ENCODE results near the gene MICU1. TPM values are rescaled to one million over a fixed set of nuclear protein-coding genes. Genes with fewer than 3 reads are reported as not detected.

MICU1 gene
- total RNA-seq, 3 donors from 2014 or later (not counting 1 experiment from before 2014, with no cell fraction given), result 27.9 to 30.9 (median 29.4) TPM

- Mint-ChIP-seq H3K9me3 (no peaks in the 10 kb centered on the region), H3K4me3 (no peak overlapping the region), H3K27ac (no peak overlapping the region), H3K27me3 (ENCODE audit: low read depth in 2 of 2) (no peaks in the 10 kb centered on the region), H3K36me3 (no peaks in the 10 kb centered on the region), H3K4me1 (peaks cover 0 to 6% of the 10 kb centered on the region in 2 donors)
- WGBS (ENCODE audit: insufficient coverage), result no CpG with 5 or more reads among the region's 3 CpGs
- ATAC-seq, result no peak
- no peak for DNase-seq
- Histone ChIP-seq H3K4me1 (ENCODE audit: control insufficient read depth, insufficient read depth, low read length) (no peaks in the 10 kb centered on the region), H3K27ac (ENCODE audit: low read length) (no peak overlapping the region), H3K36me3 (ENCODE audit: control insufficient read depth, insufficient read depth, low read length) (no peaks in the 10 kb centered on the region), H3K4me3 (ENCODE audit: low read length) (no peak overlapping the region), H3K27me3 (ENCODE audit: control insufficient read depth, insufficient read depth, low read length) (no peaks in the 10 kb centered on the region), H3K9me3 (ENCODE audit: control insufficient read depth, insufficient read depth, low read length) (no peaks in the 10 kb centered on the region)
- TF ChIP-seq CTCF (IDR thresholded peaks at IDR 0.05), result no peak
- intact Hi-C loops (cut with micrococcal nuclease), result no loop called here
Observed at GRCh38 chr10:72485701-72486100, 140.2 kb downstream of the MICU1 start.

GRCh38 chr10:72484521-72484920 is 141.4 kb downstream of the MICU1 start:
- Histone ChIP-seq H3K4me1 (ENCODE audit: control insufficient read depth, insufficient read depth, low read length) (no peaks in the 10 kb centered on the region), H3K27ac (ENCODE audit: low read length) (no peak overlapping the region), H3K4me3 (ENCODE audit: low read length) (no peak overlapping the region), H3K9me3 (ENCODE audit: control insufficient read depth, insufficient read depth, low read length) (no peaks in the 10 kb centered on the region), H3K27me3 (ENCODE audit: control insufficient read depth, insufficient read depth, low read length) (no peaks in the 10 kb centered on the region), H3K36me3 (ENCODE audit: control insufficient read depth, insufficient read depth, low read length) (no peaks in the 10 kb centered on the region)
- intact Hi-C loops (cut with micrococcal nuclease), result no loop called here
- Mint-ChIP-seq H3K4me3 (no peak overlapping the region), H3K27ac (no peak overlapping the region), H3K27me3 (ENCODE audit: low read depth in 2 of 2) (no peaks in the 10 kb centered on the region), H3K9me3 (no peaks in the 10 kb centered on the region), H3K36me3 (no peaks in the 10 kb centered on the region), H3K4me1 (peaks cover 0 to 6% of the 10 kb centered on the region in 2 donors)
- 94% methylated on average over 3 of the region's 3 CpGs for WGBS (ENCODE audit: insufficient coverage)
- ATAC-seq (no peak), DNase-seq (no peak)
- TF ChIP-seq CTCF (IDR thresholded peaks at IDR 0.05), result no peak

- Histone ChIP-seq H3K9me3 (ENCODE audit: control insufficient read depth, insufficient read depth, low read length) (no peaks in the 10 kb centered on the region), H3K4me1 (ENCODE audit: control insufficient read depth, insufficient read depth, low read length) (no peaks in the 10 kb centered on the region), H3K27ac (ENCODE audit: low read length) (no peak overlapping the region), H3K36me3 (ENCODE audit: control insufficient read depth, insufficient read depth, low read length) (no peaks in the 10 kb centered on the region), H3K4me3 (ENCODE audit: low read length) (no peak overlapping the region), H3K27me3 (ENCODE audit: control insufficient read depth, insufficient read depth, low read length) (no peaks in the 10 kb centered on the region)
- Mint-ChIP-seq H3K27ac (no peak overlapping the region), H3K4me3 (no peak overlapping the region), H3K9me3 (no peaks in the 10 kb centered on the region), H3K27me3 (ENCODE audit: low read depth in 2 of 2) (no peaks in the 10 kb centered on the region), H3K4me1 (peaks cover 0 to 6% of the 10 kb centered on the region in 2 donors), H3K36me3 (no peaks in the 10 kb centered on the region)
- ATAC-seq (no peak), DNase-seq (no peak)
- WGBS (ENCODE audit: insufficient coverage), result 62% methylated on average over 6 of the region's 6 CpGs
- TF ChIP-seq CTCF (IDR thresholded peaks at IDR 0.05), result no peak
- intact Hi-C loops (cut with micrococcal nuclease), result no loop called here
Observed at GRCh38 chr10:72483471-72483870, 142.4 kb downstream of the MICU1 start.

GRCh38 chr10:72480861-72481260 is 145.0 kb downstream of the MICU1 start:
- H3K27me3 ChIP-seq (ENCODE audit: control insufficient read depth, insufficient read depth, low read length), result no peaks in the 10 kb centered on the region
- intact Hi-C loops (cut with micrococcal nuclease), result no loop called here
- H3K4me1 ChIP-seq (ENCODE audit: control insufficient read depth, insufficient read depth, low read length), result no peaks in the 10 kb centered on the region
- no peaks in the 10 kb centered on the region for H3K9me3 Mint-ChIP-seq
- no peak for DNase-seq
- 98% methylated on average over 2 of the region's 2 CpGs for WGBS (ENCODE audit: insufficient coverage)
- TF ChIP-seq CTCF (IDR thresholded peaks at IDR 0.05), result no peak
- H3K36me3 Mint-ChIP-seq, result no peaks in the 10 kb centered on the region
- no peaks in the 10 kb centered on the region for H3K9me3 ChIP-seq (ENCODE audit: control insufficient read depth, insufficient read depth, low read length)
- no peak overlapping the region for H3K27ac ChIP-seq (ENCODE audit: low read length)
- no peak overlapping the region for H3K4me3 Mint-ChIP-seq
- H3K27me3 Mint-ChIP-seq (ENCODE audit: low read depth in 2 of 2), result no peaks in the 10 kb centered on the region
- no peak for ATAC-seq
- H3K27ac Mint-ChIP-seq, result no peak overlapping the region
- H3K4me3 ChIP-seq (ENCODE audit: low read length), result no peak overlapping the region
- H3K4me1 Mint-ChIP-seq, result peaks cover 0 to 6% of the 10 kb centered on the region in 2 donors
- peaks cover 6% of the 10 kb centered on the region for H3K36me3 ChIP-seq (ENCODE audit: control insufficient read depth, insufficient read depth, low read length)

All from natural killer cell (primary cell).